Heart left ventricle (tissue), 16 donors: Measurements from ENCODE around the gene SLC38A10. TPM values are rescaled to one million over a fixed set of nuclear protein-coding genes. Genes with fewer than 3 reads are reported as not detected.

ENCODE experiments used
- ATAC-seq, 4 donors: fragments of 200-7000 bp; cut with Tn5 transposase; one replicate each; pipeline ENCODE4 v1.9.1; 2020 to 2022; ENCODE audit warnings: moderate library complexity in 4 of 4, mild to moderate bottlenecking in 3 of 4, moderate number of reproducible peaks in 1 of 4
- DNase-seq, 5 donors: peaks; one replicate each; pipeline ENCODE4 v3.0.0-alpha.2; 2020
- H3K27ac ChIP-seq, 12 donors: fragments of 200-600 bp; sonication (generic) in 4 of 12; one replicate each; pipeline versions ENCODE4 v1.5.0 to v1.8.0; 2016 to 2022; ENCODE audit warnings: mild to moderate bottlenecking in 2 of 12
- H3K27me3 ChIP-seq, 9 donors: fragments of 200-600 bp; sonication (generic) in 2 of 9; one replicate each; pipeline versions ENCODE4 v1.5.1 to v1.8.0; 2016 to 2022; ENCODE audit warnings: mild to moderate bottlenecking in 3 of 9
- H3K36me3 ChIP-seq, 9 donors: fragments of 200-600 bp; sonication (generic) in 2 of 9; one replicate each; pipeline versions ENCODE4 v1.5.0 to v1.8.0; 2018 to 2022; ENCODE audit warnings: mild to moderate bottlenecking in 2 of 9
- H3K4me1 ChIP-seq, 12 donors: fragments of 200-600 bp; sonication (generic) in 4 of 12; one replicate each; pipeline versions ENCODE4 v1.5.0 to v1.8.0; 2016 to 2022; ENCODE audit warnings: mild to moderate bottlenecking in 3 of 12
- H3K4me3 ChIP-seq, 12 donors: fragments of 200-600 bp; sonication (generic) in 4 of 12; one replicate each; pipeline versions ENCODE4 v1.5.0 to v1.8.0; 2017 to 2022; ENCODE audit warnings: mild to moderate bottlenecking in 9 of 12, moderate library complexity in 4 of 12
- H3K9me3 ChIP-seq, 12 donors: fragments of 200-600 bp; sonication (generic) in 4 of 12; one replicate each; pipeline versions ENCODE4 v1.5.0 to v1.8.0; 2016 to 2022; ENCODE audit warnings: mild to moderate bottlenecking in 1 of 12
- CTCF ChIP-seq, 12 donors: fragments of 200-600 bp; sonication (generic) in 4 of 12; IDR thresholded peaks; one replicate each; pipeline versions ENCODE4 v1.5.0 to v1.8.0; 2018 to 2022; ENCODE audit warnings: antibody characterized with exemption in 12 of 12, mild to moderate bottlenecking in 5 of 12
- POLR2A ChIP-seq, 2 donors: fragments of 450-650 bp; IDR thresholded peaks; one replicate each; pipeline ENCODE4 v1.6.1; 2017; ENCODE audit warnings: antibody characterized with exemption in 2 of 2, mild to moderate bottlenecking in 2 of 2, moderate library complexity in 2 of 2
- WGBS, 4 donors: extraction: QIAGEN DNeasy Blood & Tissue Kit in 2 of 4; methylation state at CpG; one replicate each; pipeline versions ENCODE4 v1.1.5 to v1.1.7; 2013 to 2018; 5-methylcytosine and 5-hydroxymethylcytosine counted together
- intact Hi-C, 10 donors: fragments of 100-400 bp; cut with DNase I; formaldehyde crosslinking; loops; one replicate each; pipeline versions ENCODE4 v1.11.1 to v1.14.2; 2022
- polyA plus RNA-seq, 2 donors: library from polyadenylated mRNA; stranded (reverse); fragments of 200-250 nt; gene quantifications; one replicate each; pipeline ENCODE4 v1.2.3, GENCODE V29; 2013
- total RNA-seq, 9 donors: library from RNA; depleted of rRNA in 2 of 9; stranded (reverse); fragments of >200 nt in 2 of 9; fragmentation: NEBNext Ultra II Directional in 3 of 9; extraction: Animal tissue kit (Norgen Biotek cat#: 25700) in 3 of 9; gene quantifications; one replicate each; pipeline versions ENCODE4 v1.1.0 to v1.2.4, GENCODE V29; 2016 to 2023
- donor health status: ischemic (EF 13 %, LVEDD 7.1; RV severe dilation, severe dysfunction).
- donor health status: healthy with polysubstance abuse.
- donor health status: DM: no; HTN: yes; CAD: no.
- donor health status: DM: no; HTN: no; CAD: no.
- donor health status: ischemic (EF 25% LVEDD 6.9; RV normal size, moderate dysfunction).
- donor health status: ischemic (EF 25% LVEDD 5.7; RV mildly dilated, moderate dysfunction).
- donor health status: healthy.
- donor health status: DM: yes; HTN: yes; CAD: no.
- donor health status: ischemic (EF 35%, LVEDD 5.7; RV mildly dilated, moderate dysfunction).
- donor health status: nonischemic (EF 11% LVEDD 7.7; RV severe dilation, severe dysfunction).
- donor health status: DM: yes; HTN: yes; CAD: no.
- donor health status: PGD.
- donor health status: ischemic (EF 29% LVEDD 5.4; RV normal size, mild dysfunction).
- donor health status: nonischemic (EF 23%, LVEDD 6.1; RV moderate dilation, normal function).

SLC38A10 gene
- total and polyA plus RNA-seq, 11 donors: 27.4 to 67.7 (median 46.7) TPM

GRCh38 chr17:81245024-81245664 lies 50.0 kb downstream of the SLC38A10 start:
- Histone ChIP-seq H3K9me3 (no peaks in the 10 kb centered on the region), H3K4me1 (peaks cover 0 to 14% (median 4%) of the 10 kb centered on the region in 12 donors), H3K4me3 (no peak overlapping the region), H3K27me3 (no peaks in the 10 kb centered on the region), H3K36me3 (peaks cover 0 to 38% (median 7%) of the 10 kb centered on the region in 9 donors), H3K27ac (no peak overlapping the region)
- TF ChIP-seq CTCF (IDR thresholded peaks at IDR 0.05) (no peak), POLR2A (IDR thresholded peaks at IDR 0.05) (no peak)
- intact Hi-C loops: loop anchor here in 1 of 10 donors (10.0 kb wide), 1 partner anchor 210 kb away; the partner anchor contains the start of gene BAIAP2
- DNase-seq: peak in 2 of 5 donors; percentile 24 to 42
- ATAC-seq: no peak
- 84 to 92% (median 88%) methylated on average over 20 to 25 of the region's 25 CpGs for WGBS, 4 donors

- Histone ChIP-seq H3K4me3 (no peak overlapping the region), H3K27me3 (no peaks in the 10 kb centered on the region), H3K4me1 (peaks cover 0 to 19% (median 8%) of the 10 kb centered on the region in 12 donors), H3K36me3 (peaks cover 0 to 32% (median under 1%) of the 10 kb centered on the region in 9 donors), H3K27ac (no peak overlapping the region), H3K9me3 (no peaks in the 10 kb centered on the region)
- no peak for TF ChIP-seq POLR2A (IDR thresholded peaks at IDR 0.05)
- TF ChIP-seq CTCF (IDR thresholded peaks at IDR 0.05): no peak
- peak in 1 of 4 donors; percentile 4 for ATAC-seq
- intact Hi-C loops: loop anchor here in 3 of 10 donors (5.0 to 10.0 kb wide), 3 partner anchors 102 to 252 kb away; partner anchors contain the start of genes CHMP6 (in 2 of the 3) and BAIAP2 (in 1 of the 3)
- 75 to 82% (median 80%) methylated on average over 21 to 24 of the region's 24 CpGs for WGBS, 4 donors
- peak in 2 of 5 donors; percentile 19 to 49 for DNase-seq
Measured at GRCh38 chr17:81244358-81245023, 50.6 kb downstream of the SLC38A10 start.

- ATAC-seq: no peak
- H3K4me1 ChIP-seq: peaks cover 0 to 19% (median 9%) of the 10 kb centered on the region in 12 donors
- no peak for TF ChIP-seq POLR2A (IDR thresholded peaks at IDR 0.05)
- TF ChIP-seq CTCF (IDR thresholded peaks at IDR 0.05): no peak
Measured at GRCh38 chr17:81243333-81243664, 51.8 kb downstream of the SLC38A10 start.

More at GRCh38 chr17:81243333-81243664, 51.8 kb downstream of the SLC38A10 start:
- Histone ChIP-seq H3K9me3 (no peaks in the 10 kb centered on the region), H3K27me3 (no peaks in the 10 kb centered on the region), H3K4me3 (no peak overlapping the region), H3K27ac (no peak overlapping the region), H3K36me3 (peaks cover 0 to 25% (median 0%) of the 10 kb centered on the region in 9 donors)
- 81 to 88% (median 87%) methylated on average over 10 of the region's 10 CpGs for WGBS, 4 donors
- no peak for DNase-seq
- intact Hi-C loops: loop anchor here in 3 of 10 donors (5.0 to 10.0 kb wide), 3 partner anchors 101 to 251 kb away; partner anchors contain the start of genes CHMP6 (in 2 of the 3) and BAIAP2 (in 1 of the 3)
